H9 (cell line): ENCODE data around the gene HECW1. TPM values are rescaled to one million over a fixed set of nuclear protein-coding genes. Genes with fewer than 3 reads are reported as not detected.

ENCODE experiments used
- DNase-seq: peaks from one replicate; pipeline ENCODE4 v3.0.0-alpha.2; 2017
- H2AFZ ChIP-seq: one replicate; pipeline ENCODE4 v1.6.1; 2013; ENCODE audit warnings: mild to moderate bottlenecking, low read length, control low read depth, moderate library complexity
- H2AK5ac ChIP-seq: 2 replicates; pipeline ENCODE4 v1.6.1; 2013; ENCODE audit warnings: low read length, control low read depth, mixed read lengths; ENCODE audit not compliant: insufficient read length
- H2BK120ac ChIP-seq: one replicate; pipeline ENCODE4 v1.6.1; 2013; ENCODE audit warnings: low read depth, mild to moderate bottlenecking, low read length, control low read depth, inconsistent platforms; ENCODE audit not compliant: poor library complexity, severe bottlenecking
- H2BK12ac ChIP-seq: 2 replicates; pipeline ENCODE4 v1.6.1; 2013; ENCODE audit warnings: low read length, control low read depth, mixed read lengths, low read depth; ENCODE audit not compliant: insufficient read length
- H2BK15ac ChIP-seq: 2 replicates; pipeline ENCODE4 v1.6.1; 2013; ENCODE audit warnings: low read depth, low read length, control low read depth
- H2BK20ac ChIP-seq: one replicate; pipeline ENCODE4 v1.6.1; 2013; ENCODE audit warnings: low read depth, mild to moderate bottlenecking, low read length, control low read depth, inconsistent platforms; ENCODE audit not compliant: poor library complexity, severe bottlenecking
- H2BK5ac ChIP-seq: 2 replicates; pipeline ENCODE4 v1.6.1; 2013; ENCODE audit warnings: low read length, control low read depth, mixed read lengths; ENCODE audit not compliant: insufficient read length
- H3K14ac ChIP-seq: 2 replicates; pipeline ENCODE4 v1.6.1; 2013; ENCODE audit warnings: low read length, control low read depth; ENCODE audit not compliant: insufficient read depth
- H3K18ac ChIP-seq: 2 replicates; pipeline ENCODE4 v1.6.1; 2013; ENCODE audit warnings: low read depth, mild to moderate bottlenecking, mixed read lengths, low read length, control low read depth; ENCODE audit not compliant: insufficient read length
- H3K23ac ChIP-seq: 2 replicates; pipeline ENCODE4 v1.6.1; 2013; ENCODE audit warnings: low read length, control low read depth, mixed read lengths, low read depth; ENCODE audit not compliant: insufficient read length
- H3K23me2 ChIP-seq: 2 replicates; pipeline ENCODE4 v1.6.1; 2013; ENCODE audit warnings: low read depth, mild to moderate bottlenecking, mixed read lengths, low read length, control low read depth; ENCODE audit not compliant: insufficient read length, poor library complexity, severe bottlenecking
- H3K27ac ChIP-seq: 2 replicates; pipeline ENCODE4 v1.5.1; 2013; ENCODE audit warnings: low read length, control low read depth, mixed read lengths, low read depth; ENCODE audit not compliant: insufficient read length
- H3K27me3 ChIP-seq: 2 replicates; pipeline ENCODE4 v1.6.1; 2013; ENCODE audit warnings: low read length, control low read depth, inconsistent platforms; ENCODE audit not compliant: insufficient read depth
- H3K4ac ChIP-seq: 2 replicates; pipeline ENCODE4 v1.6.1; 2013; ENCODE audit warnings: low read depth, mild to moderate bottlenecking, control low read depth, inconsistent platforms, low read length, moderate library complexity
- H3K4me1 ChIP-seq: 2 replicates; pipeline ENCODE4 v1.6.1; 2013; ENCODE audit warnings: low read length, control low read depth, inconsistent platforms; ENCODE audit not compliant: insufficient read depth
- H3K4me2 ChIP-seq: 2 replicates; pipeline ENCODE4 v1.6.1; 2013; ENCODE audit warnings: low read length, control low read depth, mixed read lengths; ENCODE audit not compliant: insufficient read length, insufficient read depth
- H3K56ac ChIP-seq: 2 replicates; pipeline ENCODE4 v1.6.1; 2013; ENCODE audit warnings: low read depth, mild to moderate bottlenecking, mixed read lengths, low read length, control low read depth; ENCODE audit not compliant: insufficient read length
- H3K79me1 ChIP-seq: 2 replicates; pipeline ENCODE4 v1.6.1; 2013; ENCODE audit warnings: low read depth, mild to moderate bottlenecking, moderate library complexity, low read length, control low read depth, inconsistent platforms; ENCODE audit not compliant: insufficient read depth, poor library complexity, severe bottlenecking
- H3K79me2 ChIP-seq: 2 replicates; pipeline ENCODE4 v1.6.1; 2013; ENCODE audit warnings: low read length, control low read depth, inconsistent platforms; ENCODE audit not compliant: insufficient read depth
- H3K9ac ChIP-seq: 2 replicates; pipeline ENCODE4 v1.6.1; 2013; ENCODE audit warnings: low read length, control low read depth, mixed read lengths; ENCODE audit not compliant: insufficient read length; ENCODE audit errors: extremely low read depth
- H3K9me3 ChIP-seq: one replicate; pipeline ENCODE4 v1.6.1; 2013; ENCODE audit warnings: low read depth, low read length, inconsistent platforms; ENCODE audit not compliant: control insufficient read depth
- H3T11ph ChIP-seq: one replicate; pipeline ENCODE4 v1.6.1; 2013; ENCODE audit warnings: mild to moderate bottlenecking, low read length, control low read depth, inconsistent platforms
- H4K20me1 ChIP-seq: one replicate; pipeline ENCODE4 v1.6.1; 2013; ENCODE audit not compliant: control insufficient read depth, insufficient read length, insufficient read depth
- H4K5ac ChIP-seq: 2 replicates; pipeline ENCODE4 v1.6.1; 2013; ENCODE audit warnings: low read depth, mild to moderate bottlenecking, mixed read lengths, low read length, control low read depth; ENCODE audit not compliant: insufficient read length
- H4K8ac ChIP-seq: replicated peaks from 2 replicates; pipeline ENCODE4 v1.6.1; 2013; ENCODE audit warnings: low read length, control low read depth, mixed read lengths, low read depth; ENCODE audit not compliant: insufficient read length
- H4K91ac ChIP-seq: 2 replicates; pipeline ENCODE4 v1.6.1; 2013; ENCODE audit warnings: low read depth, mild to moderate bottlenecking, moderate library complexity, mixed read lengths, low read length, control low read depth; ENCODE audit not compliant: insufficient read length
- H3K27ac Mint-ChIP-seq, 3 experiments: 2 replicates in 2 of 3; 3 replicates in 1 of 3; pipeline ENCODE4 v1.8.0; 2020 to 2021; ENCODE audit warnings: mixed read lengths in 3 of 3, mild to moderate bottlenecking in 1 of 3, moderate library complexity in 1 of 3
- H3K27me3 Mint-ChIP-seq: 2 replicates; pipeline ENCODE4 v1.8.0; 2021; ENCODE audit warnings: low read depth, mild to moderate bottlenecking, moderate library complexity, mixed read lengths
- H3K36me3 Mint-ChIP-seq, 3 experiments: 2 replicates in 2 of 3; 3 replicates in 1 of 3; pipeline ENCODE4 v1.8.0; 2020 to 2021; ENCODE audit warnings: low read depth in 3 of 3, mixed read lengths in 3 of 3; ENCODE audit not compliant: insufficient read depth in 1 of 3
- H3K4me1 Mint-ChIP-seq, 2 experiments: 2 replicates each; pipeline ENCODE4 v1.8.0; 2020; ENCODE audit warnings: mixed read lengths in 2 of 2
- H3K4me3 Mint-ChIP-seq, 2 experiments: 2 replicates in 1 of 2; 3 replicates in 1 of 2; pipeline ENCODE4 v1.8.0; 2020 to 2021; ENCODE audit warnings: mild to moderate bottlenecking in 2 of 2, mixed read lengths in 2 of 2, moderate library complexity in 1 of 2
- H3K9me3 Mint-ChIP-seq, 2 experiments: 2 replicates in 1 of 2; 3 replicates in 1 of 2; pipeline ENCODE4 v1.8.0; 2020; ENCODE audit warnings: mild to moderate bottlenecking in 2 of 2, mixed read lengths in 2 of 2, moderate library complexity in 1 of 2
- CTCF ChIP-seq: fragments of 200-600 bp; sonication (generic); conservative IDR thresholded peaks from 3 replicates; pipeline ENCODE4 v1.8.0; 2021; ENCODE audit warnings: antibody characterized with exemption, mild to moderate bottlenecking
- WGBS: extraction: QIAGEN DNeasy Blood & Tissue Kit; methylation state at CpG from one replicate; pipeline ENCODE4 v1.1.7; 2013; ENCODE audit warnings: missing lambda C conversion rate, low lambda C conversion rate, mixed read lengths; ENCODE audit not compliant: insufficient read length; ENCODE audit errors: extremely low coverage; 5-methylcytosine and 5-hydroxymethylcytosine counted together
- total RNA-seq: library from RNA; stranded (reverse); gene quantifications from 2 replicates; pipeline ENCODE4 v1.2.1, GENCODE V29; 2021

The HECW1 gene
- total RNA-seq, 1 experiment from 2014 or later = 5.0 TPM

GRCh38 chr7:43151076-43151475, 38.6 kb downstream of the HECW1 start:
- Mint-ChIP-seq H3K9me3 (no peaks in the 10 kb centered on the region), H3K27me3 (no peaks in the 10 kb centered on the region)
- no peak overlapping the region for H2AFZ ChIP-seq

More at GRCh38 chr7:43151076-43151475, 38.6 kb downstream of the HECW1 start:
- no peak overlapping the region for H3K23ac ChIP-seq
- no peak for TF ChIP-seq CTCF
- no peak overlapping the region for H2BK12ac ChIP-seq
- Mint-ChIP-seq H3K27ac (no peak overlapping the region), H3K4me1 (peaks cover 0 to 14% of the 10 kb centered on the region in 2 experiments; a peak in 2 of 4 replicates), H3K4me3 (no peak overlapping the region; a peak in 1 of 5 replicates), H3K36me3 (peaks cover 0 to 4% (median 0%) of the 10 kb centered on the region in 3 experiments; a peak in 3 of 7 replicates)
- H3K79me1 ChIP-seq = no peaks in the 10 kb centered on the region
- no peak overlapping the region for H3K27ac ChIP-seq
- DNase-seq = no peak
- no peak overlapping the region for H2AK5ac ChIP-seq
- no peak overlapping the region for H3K4ac ChIP-seq
- no peak overlapping the region for H3T11ph ChIP-seq
- H2BK15ac ChIP-seq = no peak overlapping the region
- H3K23me2 ChIP-seq = no peaks in the 10 kb centered on the region
- no peak overlapping the region for H4K8ac ChIP-seq
- no peaks in the 10 kb centered on the region for H3K27me3 ChIP-seq
- no peak overlapping the region for H3K4me2 ChIP-seq
- H3K9me3 ChIP-seq = no peaks in the 10 kb centered on the region
- H3K79me2 ChIP-seq = no peaks in the 10 kb centered on the region
- H3K56ac ChIP-seq = no peak overlapping the region
- H3K14ac ChIP-seq = no peak overlapping the region
- no peak overlapping the region for H3K9ac ChIP-seq
- no peaks in the 10 kb centered on the region; the same call in 1 of the 2 replicates for H3K4me1 ChIP-seq
- H4K91ac ChIP-seq = no peak overlapping the region
- H3K18ac ChIP-seq = no peak overlapping the region
- H2BK20ac ChIP-seq = no peak overlapping the region
- H4K20me1 ChIP-seq = no peaks in the 10 kb centered on the region
- H4K5ac ChIP-seq = no peak overlapping the region
- H2BK120ac ChIP-seq = no peak overlapping the region
- no peak overlapping the region for H2BK5ac ChIP-seq
- no CpG with 5 or more reads among the region's 1 CpG for WGBS
